Peyer's patch (tissue), 4 donors: ENCODE data around the gene BROX.

Experiments
- POLR2A ChIP-seq, 2 donors: fragments of 450-650 bp; IDR thresholded peaks; one replicate each; pipeline ENCODE4 v1.5.1; 2017; ENCODE audit warnings: antibody characterized with exemption in 2 of 2, mild to moderate bottlenecking in 2 of 2, moderate library complexity in 2 of 2
- TF ChIP-seq, protein P1 (sequence below), 6 experiments: fragments of 450-650 bp in 4 of 6; fragments of 200-600 bp in 2 of 6; sonication (generic) in 1 of 6; IDR thresholded peaks; one replicate each; pipeline ENCODE4 v1.5.1; 2017 to 2019; ENCODE audit warnings: antibody characterized with exemption in 6 of 6, mild to moderate bottlenecking in 3 of 6, moderate library complexity in 1 of 6

DNA sequence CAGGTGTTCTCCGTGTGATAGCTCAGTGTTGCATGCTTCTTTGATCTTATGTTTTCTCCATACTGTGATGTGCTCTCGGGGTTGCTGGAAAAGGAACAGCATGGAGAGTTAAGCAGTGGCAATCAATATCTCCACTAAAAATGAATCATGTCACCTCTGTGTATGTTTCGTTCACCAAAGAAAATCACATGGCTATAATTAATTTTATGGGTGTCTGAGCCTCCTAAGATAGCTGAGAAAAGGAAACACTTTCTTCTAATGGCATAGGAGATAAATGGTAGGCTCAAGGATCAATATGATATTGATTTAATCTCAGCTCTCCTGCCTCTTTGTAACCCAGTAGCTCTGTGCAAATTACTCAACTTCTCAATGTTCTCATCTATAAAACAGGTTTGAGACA lies 38.9 kb downstream of the BROX start:
- no peak for TF ChIP-seq POLR2A (IDR thresholded peaks at IDR 0.05)
- TF ChIP-seq, protein P1, sequence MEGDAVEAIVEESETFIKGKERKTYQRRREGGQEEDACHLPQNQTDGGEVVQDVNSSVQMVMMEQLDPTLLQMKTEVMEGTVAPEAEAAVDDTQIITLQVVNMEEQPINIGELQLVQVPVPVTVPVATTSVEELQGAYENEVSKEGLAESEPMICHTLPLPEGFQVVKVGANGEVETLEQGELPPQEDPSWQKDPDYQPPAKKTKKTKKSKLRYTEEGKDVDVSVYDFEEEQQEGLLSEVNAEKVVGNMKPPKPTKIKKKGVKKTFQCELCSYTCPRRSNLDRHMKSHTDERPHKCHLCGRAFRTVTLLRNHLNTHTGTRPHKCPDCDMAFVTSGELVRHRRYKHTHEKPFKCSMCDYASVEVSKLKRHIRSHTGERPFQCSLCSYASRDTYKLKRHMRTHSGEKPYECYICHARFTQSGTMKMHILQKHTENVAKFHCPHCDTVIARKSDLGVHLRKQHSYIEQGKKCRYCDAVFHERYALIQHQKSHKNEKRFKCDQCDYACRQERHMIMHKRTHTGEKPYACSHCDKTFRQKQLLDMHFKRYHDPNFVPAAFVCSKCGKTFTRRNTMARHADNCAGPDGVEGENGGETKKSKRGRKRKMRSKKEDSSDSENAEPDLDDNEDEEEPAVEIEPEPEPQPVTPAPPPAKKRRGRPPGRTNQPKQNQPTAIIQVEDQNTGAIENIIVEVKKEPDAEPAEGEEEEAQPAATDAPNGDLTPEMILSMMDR (IDR thresholded peaks at IDR 0.05), result no peak
